Measurements from ENCODE around the gene ITFG1. TPM values are rescaled to one million over a fixed set of nuclear protein-coding genes. Genes with fewer than 3 reads are reported as not detected.

ITFG1 gene
- total RNA-seq, 1 experiment from 2014 or later: 65.5 TPM

- H3K9me3 Mint-ChIP-seq (ENCODE audit: low read depth, unreplicated experiment): no peaks in the 10 kb centered on the region
- H3K27me3 Mint-ChIP-seq (ENCODE audit: unreplicated experiment): no peaks in the 10 kb centered on the region
- TF ChIP-seq CTCF (IDR thresholded peaks at IDR 0.05; ENCODE audit: unreplicated experiment): no peak
- DNase-seq: no peak
- BruUV-seq (replicated peaks): no TSS peak
- CTCF ChIA-PET: interaction anchor here (0.7 kb wide), 1 partner anchor 31 kb away, joined by 4 read pairs; no protein-coding TSS in a partner anchor
- H3K4me3 Mint-ChIP-seq (ENCODE audit: low read depth, unreplicated experiment): no peak overlapping the region
- H3K4me1 Mint-ChIP-seq (ENCODE audit: low read depth, unreplicated experiment): no peaks in the 10 kb centered on the region
- no peak overlapping the region for H3K27ac Mint-ChIP-seq (ENCODE audit: unreplicated experiment)
- peaks cover 8% of the 10 kb centered on the region for H3K36me3 Mint-ChIP-seq (ENCODE audit: insufficient read depth, unreplicated experiment)
- intact Hi-C loops (cut with micrococcal nuclease; ENCODE audit: unreplicated experiment): no loop called here
Measured at GRCh38 chr16:47424846-47425245, 36.0 kb downstream of the ITFG1 start.

GRCh38 chr16:47416869-47417268, 44.0 kb downstream of the ITFG1 start:
- no peak for DNase-seq
- H3K36me3 Mint-ChIP-seq (ENCODE audit: insufficient read depth, unreplicated experiment): no peaks in the 10 kb centered on the region
- H3K27ac Mint-ChIP-seq (ENCODE audit: unreplicated experiment): no peak overlapping the region
- BruUV-seq (replicated peaks): no TSS peak
- H3K27me3 Mint-ChIP-seq (ENCODE audit: unreplicated experiment): no peaks in the 10 kb centered on the region
- no peaks in the 10 kb centered on the region for H3K9me3 Mint-ChIP-seq (ENCODE audit: low read depth, unreplicated experiment)
- CTCF ChIA-PET: interaction anchor here (0.6 kb wide), 1 partner anchor 17 kb away, joined by 3 read pairs; no protein-coding TSS in a partner anchor
- no peak for TF ChIP-seq CTCF (IDR thresholded peaks at IDR 0.05; ENCODE audit: unreplicated experiment)
- H3K4me3 Mint-ChIP-seq (ENCODE audit: low read depth, unreplicated experiment): no peak overlapping the region
- no peaks in the 10 kb centered on the region for H3K4me1 Mint-ChIP-seq (ENCODE audit: low read depth, unreplicated experiment)
- intact Hi-C loops (cut with micrococcal nuclease; ENCODE audit: unreplicated experiment): no loop called here

- TF ChIP-seq CTCF (IDR thresholded peaks at IDR 0.05; ENCODE audit: unreplicated experiment): no peak
- H3K4me1 Mint-ChIP-seq (ENCODE audit: low read depth, unreplicated experiment): no peaks in the 10 kb centered on the region
- no peak overlapping the region for H3K27ac Mint-ChIP-seq (ENCODE audit: unreplicated experiment)
- intact Hi-C loops (cut with micrococcal nuclease; ENCODE audit: unreplicated experiment): no loop called here
- no peaks in the 10 kb centered on the region for H3K9me3 Mint-ChIP-seq (ENCODE audit: low read depth, unreplicated experiment)
- H3K36me3 Mint-ChIP-seq (ENCODE audit: insufficient read depth, unreplicated experiment): no peaks in the 10 kb centered on the region
- no peaks in the 10 kb centered on the region for H3K27me3 Mint-ChIP-seq (ENCODE audit: unreplicated experiment)
- CTCF ChIA-PET: interaction anchor here (0.5 kb wide), 1 partner anchor 271 kb away, joined by 3 read pairs; no protein-coding TSS in a partner anchor
- H3K4me3 Mint-ChIP-seq (ENCODE audit: low read depth, unreplicated experiment): no peak overlapping the region
- no TSS peak for BruUV-seq (replicated peaks)
- no peak for DNase-seq
Measured at GRCh38 chr16:47413041-47413440, 47.8 kb downstream of the ITFG1 start.

DNA sequence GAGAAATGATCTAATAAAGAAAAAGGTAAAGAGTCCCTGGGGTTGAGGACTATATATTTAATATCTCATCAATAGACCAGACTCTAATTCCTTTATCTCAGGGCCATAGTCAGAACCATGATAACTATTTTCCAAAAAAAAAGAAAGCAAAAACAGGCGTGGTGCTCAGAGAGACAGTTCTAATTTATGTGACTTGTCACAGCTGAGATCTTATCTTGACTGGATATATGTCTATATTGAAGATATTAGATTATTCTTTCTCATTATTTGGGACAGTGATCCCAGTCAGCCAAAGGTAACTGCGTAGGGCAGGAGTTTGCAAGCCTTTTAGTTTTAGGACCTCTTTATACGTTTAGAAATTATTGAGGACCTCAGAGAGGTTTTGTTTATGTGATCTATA, 52.4 kb downstream of the ITFG1 start:
- Mint-ChIP-seq H3K27me3 (ENCODE audit: unreplicated experiment) (no peaks in the 10 kb centered on the region), H3K36me3 (ENCODE audit: insufficient read depth, unreplicated experiment) (no peaks in the 10 kb centered on the region), H3K9me3 (ENCODE audit: low read depth, unreplicated experiment) (no peaks in the 10 kb centered on the region), H3K27ac (ENCODE audit: unreplicated experiment) (no peak overlapping the region), H3K4me3 (ENCODE audit: low read depth, unreplicated experiment) (no peak overlapping the region), H3K4me1 (ENCODE audit: low read depth, unreplicated experiment) (no peaks in the 10 kb centered on the region)
- CTCF ChIA-PET: interaction anchor here (0.7 kb wide), 1 partner anchor 11 kb away, joined by 5 read pairs; no protein-coding TSS in a partner anchor
- no peak for DNase-seq
- BruUV-seq (replicated peaks): no TSS peak
- TF ChIP-seq CTCF (IDR thresholded peaks at IDR 0.05; ENCODE audit: unreplicated experiment): no peak
- intact Hi-C loops (cut with micrococcal nuclease; ENCODE audit: unreplicated experiment): no loop called here
